ENCODE results near the gene ASXL2. TPM values are rescaled to one million over a fixed set of nuclear protein-coding genes. Genes with fewer than 3 reads are reported as not detected.

The ASXL2 gene
- total RNA-seq, 1 experiment from 2014 or later: 19.9 TPM

DNA sequence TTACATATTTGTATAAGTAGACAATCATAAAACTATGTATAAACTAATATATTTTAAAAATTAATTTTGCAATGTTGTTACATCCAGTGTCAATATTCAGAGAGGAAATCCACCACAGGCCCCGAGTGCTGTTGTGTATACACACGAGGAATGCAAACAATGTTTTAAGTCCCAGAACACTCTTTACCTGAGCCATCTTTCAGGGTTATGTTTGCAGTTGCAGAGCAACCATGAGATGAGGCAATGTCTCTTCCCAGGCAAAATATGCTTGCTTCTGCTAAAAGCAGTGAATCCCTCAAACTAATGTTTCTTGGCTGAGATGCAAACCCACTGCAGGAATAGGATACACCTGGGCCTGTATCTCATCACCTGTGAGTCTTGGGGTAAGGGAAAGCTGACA lies 91.3 kb downstream of the ASXL2 start:
- in situ Hi-C loops (cut with HindIII; ENCODE audit: low pct_unique_long_range_greater_than_20kb, low sequenced_read_pairs): no loop called here
- no peak for DNase-seq (ENCODE audit: low read depth, low spot score)

- no peak for DNase-seq (ENCODE audit: low read depth, low spot score)
- in situ Hi-C loops (cut with HindIII; ENCODE audit: low pct_unique_long_range_greater_than_20kb, low sequenced_read_pairs): no loop called here
Measured at GRCh38 chr2:25784404-25784803, 93.9 kb downstream of the ASXL2 start.

DNA sequence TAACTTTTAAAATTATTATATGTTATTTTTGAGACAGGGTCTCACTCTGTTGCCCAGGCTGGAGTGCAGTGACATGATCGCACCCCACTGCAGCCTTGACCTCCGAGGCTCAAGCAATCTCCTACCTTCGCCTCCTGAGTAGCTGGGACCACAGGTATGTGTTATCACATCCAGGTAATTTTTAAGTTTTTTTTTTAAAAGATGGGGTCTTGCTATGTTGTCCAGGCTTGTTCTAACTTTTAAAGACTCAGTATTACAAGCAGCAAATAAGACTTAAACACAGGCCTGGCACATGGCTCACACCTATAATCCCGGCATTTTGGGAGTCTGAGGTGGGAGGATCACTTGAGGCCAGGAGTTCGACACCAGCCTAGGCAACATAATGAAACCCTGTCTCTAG lies 101.2 kb downstream of the ASXL2 start:
- in situ Hi-C loops (cut with HindIII; ENCODE audit: low pct_unique_long_range_greater_than_20kb, low sequenced_read_pairs): no loop called here
- DNase-seq (ENCODE audit: low read depth, low spot score): no peak

- in situ Hi-C loops (cut with HindIII; ENCODE audit: low pct_unique_long_range_greater_than_20kb, low sequenced_read_pairs): no loop called here
- DNase-seq (ENCODE audit: low read depth, low spot score): no peak
Measured at GRCh38 chr2:25772078-25772477, 106.2 kb downstream of the ASXL2 start.

- in situ Hi-C loops (cut with HindIII; ENCODE audit: low pct_unique_long_range_greater_than_20kb, low sequenced_read_pairs): no loop called here
Measured at GRCh38 chr2:25763575-25763974, 114.7 kb downstream of the ASXL2 start.

DNA sequence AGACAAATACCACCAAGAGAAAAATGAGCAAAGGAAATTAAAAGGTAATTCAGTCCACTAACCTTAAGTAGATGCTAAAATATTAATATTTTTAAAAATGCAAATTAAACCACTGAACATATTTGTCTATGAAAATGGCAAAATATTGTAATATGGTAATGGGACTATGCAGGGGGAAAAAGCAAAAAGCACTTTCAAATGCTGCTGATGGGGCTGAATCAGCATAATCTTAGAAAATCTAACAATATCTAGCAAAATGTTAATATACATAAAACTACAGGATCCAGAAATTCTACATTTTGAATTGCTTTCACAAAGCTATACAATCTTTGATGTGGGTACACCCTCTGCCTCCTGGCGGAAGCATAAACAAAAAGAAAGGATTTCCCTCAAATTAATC lies 118.0 kb downstream of the ASXL2 start:
- DNase-seq (ENCODE audit: low read depth, low spot score): no peak
- in situ Hi-C loops (cut with HindIII; ENCODE audit: low pct_unique_long_range_greater_than_20kb, low sequenced_read_pairs): no loop called here

More at GRCh38 chr2:25763575-25763974, 114.7 kb downstream of the ASXL2 start:
- no peak for DNase-seq (ENCODE audit: low read depth, low spot score)

DNA sequence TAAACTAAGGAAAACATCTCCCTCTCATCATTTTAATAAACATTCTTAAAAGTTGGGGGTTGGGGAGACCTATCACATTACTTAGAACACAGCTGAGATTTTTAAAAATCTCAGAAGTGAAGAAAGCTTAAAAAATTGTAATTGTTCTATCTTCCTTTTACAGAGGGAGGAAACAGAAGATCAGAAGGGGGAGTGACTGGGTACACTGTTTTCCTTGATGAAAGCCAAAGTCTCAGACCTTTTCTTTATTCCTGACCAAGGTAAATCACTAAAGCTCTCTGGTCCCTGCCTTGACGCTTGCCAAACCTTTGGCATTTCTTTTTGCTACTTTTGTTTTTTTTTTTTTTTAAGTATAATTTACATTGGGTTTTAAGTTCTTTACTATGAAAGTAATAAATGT lies 119.9 kb downstream of the ASXL2 start:
- no peak for DNase-seq (ENCODE audit: low read depth, low spot score)
- in situ Hi-C loops (cut with HindIII; ENCODE audit: low pct_unique_long_range_greater_than_20kb, low sequenced_read_pairs): no loop called here

DNA sequence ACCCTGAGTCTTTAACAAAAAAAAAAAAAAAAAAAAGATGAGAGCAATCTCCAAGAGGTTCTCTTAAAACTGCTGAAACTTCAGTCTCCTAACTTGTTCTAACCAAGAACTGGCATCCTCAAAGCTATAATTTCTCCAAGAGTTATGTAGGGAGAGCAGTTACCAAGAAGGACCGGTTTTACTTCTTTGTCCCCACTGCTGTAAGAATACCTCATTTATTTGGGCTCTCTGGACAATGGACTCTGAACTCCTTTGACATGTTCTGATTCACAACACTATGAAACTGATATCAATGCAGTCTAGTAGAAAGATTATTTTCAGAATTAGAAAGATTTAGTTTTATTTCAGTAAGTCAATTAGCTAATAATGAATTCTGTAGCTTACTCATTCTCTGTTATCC lies 120.4 kb downstream of the ASXL2 start:
- no peak for DNase-seq (ENCODE audit: low read depth, low spot score)
- in situ Hi-C loops (cut with HindIII; ENCODE audit: low pct_unique_long_range_greater_than_20kb, low sequenced_read_pairs): no loop called here

- in situ Hi-C loops (cut with HindIII; ENCODE audit: low pct_unique_long_range_greater_than_20kb, low sequenced_read_pairs): no loop called here
- no peak for DNase-seq (ENCODE audit: low read depth, low spot score)
Measured at GRCh38 chr2:25756536-25756935, 121.8 kb downstream of the ASXL2 start.

- DNase-seq (ENCODE audit: low read depth, low spot score): no peak
- in situ Hi-C loops (cut with HindIII; ENCODE audit: low pct_unique_long_range_greater_than_20kb, low sequenced_read_pairs): no loop called here
Measured at GRCh38 chr2:25749676-25750075, 128.6 kb downstream of the ASXL2 start.

DNA sequence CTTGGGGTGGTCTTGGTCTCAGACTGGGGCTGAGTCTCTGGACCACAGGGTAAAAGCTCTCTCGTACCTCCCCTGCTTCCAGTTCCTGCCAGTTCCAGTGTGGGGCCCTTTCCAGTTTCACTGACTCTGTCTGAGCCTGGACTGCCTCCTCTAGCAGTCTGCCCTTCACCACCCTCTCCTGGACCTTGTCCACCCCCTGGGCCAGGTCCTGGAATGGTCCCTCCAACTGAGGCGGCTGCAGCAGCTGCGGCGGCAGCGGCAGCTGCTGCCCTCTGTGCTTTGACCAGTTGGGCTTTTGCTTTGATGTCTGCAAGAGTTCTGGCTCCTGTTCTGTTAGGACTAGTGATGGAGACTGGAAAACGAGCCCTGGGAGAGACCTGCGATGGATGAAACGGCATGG lies 134.2 kb downstream of the ASXL2 start:
- in situ Hi-C loops (cut with HindIII; ENCODE audit: low pct_unique_long_range_greater_than_20kb, low sequenced_read_pairs): no loop called here
- no peak for DNase-seq (ENCODE audit: low read depth, low spot score)

- in situ Hi-C loops (cut with HindIII; ENCODE audit: low pct_unique_long_range_greater_than_20kb, low sequenced_read_pairs): no loop called here
- DNase-seq (ENCODE audit: low read depth, low spot score): no peak
Measured at GRCh38 chr2:25743132-25743830, 135.0 kb downstream of the ASXL2 start.

DNA sequence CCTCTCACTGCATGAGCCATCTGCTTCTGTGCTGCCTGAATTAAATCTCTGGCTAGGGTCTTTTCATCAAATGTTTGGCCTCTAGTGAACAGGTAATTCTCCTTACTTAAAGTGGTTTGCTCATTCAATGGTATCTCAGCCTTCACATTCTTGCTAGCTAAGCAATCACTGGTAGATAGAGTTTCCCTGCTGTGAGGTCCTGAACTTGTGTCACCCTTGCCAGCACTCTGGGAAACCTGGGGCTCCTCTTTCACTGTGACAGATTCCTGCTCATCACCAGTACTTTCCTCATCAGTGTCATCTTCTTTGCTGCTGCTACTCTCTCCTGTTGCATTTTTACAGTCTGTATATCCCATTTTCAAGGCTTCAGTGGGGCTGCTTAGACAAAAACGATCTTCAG lies 135.8 kb downstream of the ASXL2 start:
- in situ Hi-C loops (cut with HindIII; ENCODE audit: low pct_unique_long_range_greater_than_20kb, low sequenced_read_pairs): no loop called here
- DNase-seq (ENCODE audit: low read depth, low spot score): no peak

GRCh38 chr2:25740810-25741381 lies 137.4 kb downstream of the ASXL2 start:
- in situ Hi-C loops (cut with HindIII; ENCODE audit: low pct_unique_long_range_greater_than_20kb, low sequenced_read_pairs): no loop called here
- no peak for DNase-seq (ENCODE audit: low read depth, low spot score)

GRCh38 chr2:25738383-25739343 lies 139.6 kb downstream of the ASXL2 start:
- in situ Hi-C loops (cut with HindIII; ENCODE audit: low pct_unique_long_range_greater_than_20kb, low sequenced_read_pairs): no loop called here
- no peak for DNase-seq (ENCODE audit: low read depth, low spot score)

DNA sequence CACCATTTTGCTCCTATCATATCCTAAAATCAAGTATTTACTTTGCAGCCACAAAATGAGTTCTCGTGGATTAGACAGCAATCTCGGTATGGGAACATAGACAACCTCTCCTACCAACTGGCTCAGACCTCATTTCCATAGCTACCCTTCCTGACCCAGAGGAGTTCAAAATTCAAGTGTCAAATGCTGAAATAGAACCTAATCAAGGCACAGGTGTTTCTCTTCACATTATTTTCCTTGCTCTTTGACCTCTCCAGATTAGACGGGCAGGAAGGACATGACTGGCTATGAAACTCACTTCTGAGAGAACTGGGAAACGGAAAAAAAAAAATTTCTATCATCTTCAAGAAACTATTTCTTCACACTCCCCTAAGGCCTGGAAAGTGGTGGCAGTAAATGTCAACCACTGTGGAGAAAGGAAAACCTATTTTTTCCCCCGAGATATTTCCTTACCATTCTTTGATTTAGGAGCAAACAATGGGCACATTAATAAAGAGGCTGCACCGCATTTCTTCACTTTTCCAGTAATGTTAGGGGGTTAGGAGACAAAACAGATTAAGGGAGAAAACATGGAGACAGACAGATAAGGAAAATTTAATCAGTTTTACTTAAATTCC lies 141.3 kb downstream of the ASXL2 start:
- in situ Hi-C loops (cut with HindIII; ENCODE audit: low pct_unique_long_range_greater_than_20kb, low sequenced_read_pairs): no loop called here
- DNase-seq (ENCODE audit: low read depth, low spot score): peak; percentile 79

DNA sequence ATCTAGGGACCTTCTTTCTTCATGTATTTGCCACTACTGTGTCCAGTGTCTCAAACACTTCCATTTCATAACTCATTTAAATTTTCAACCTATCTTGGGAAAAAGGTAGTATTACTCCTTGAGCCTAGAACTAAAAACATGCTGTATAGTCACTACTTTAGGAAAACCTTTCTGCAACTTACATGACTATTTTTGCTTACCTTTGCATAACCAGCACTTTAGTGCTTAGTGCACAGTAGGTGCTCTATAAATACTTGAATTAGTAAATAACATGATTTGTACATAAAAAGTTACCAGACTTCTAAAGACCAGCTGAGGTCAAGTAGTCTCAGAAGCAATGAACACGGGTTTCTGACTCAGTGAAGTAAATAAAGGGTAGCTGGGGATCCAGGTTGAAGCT lies 142.5 kb downstream of the ASXL2 start:
- in situ Hi-C loops (cut with HindIII; ENCODE audit: low pct_unique_long_range_greater_than_20kb, low sequenced_read_pairs): no loop called here
- DNase-seq (ENCODE audit: low read depth, low spot score): no peak

GRCh38 chr2:25728559-25728958 lies 149.7 kb downstream of the ASXL2 start:
- in situ Hi-C loops (cut with HindIII; ENCODE audit: low pct_unique_long_range_greater_than_20kb, low sequenced_read_pairs): no loop called here
- DNase-seq (ENCODE audit: low read depth, low spot score): no peak
